ENCODE results near the gene AMHR2.
"Not testable (repeated sequence)": the region's sequence is repeated elsewhere in the genome, so short reads cannot be mapped to it uniquely, and the experiment has no call there.

Gene AMHR2

DNA sequence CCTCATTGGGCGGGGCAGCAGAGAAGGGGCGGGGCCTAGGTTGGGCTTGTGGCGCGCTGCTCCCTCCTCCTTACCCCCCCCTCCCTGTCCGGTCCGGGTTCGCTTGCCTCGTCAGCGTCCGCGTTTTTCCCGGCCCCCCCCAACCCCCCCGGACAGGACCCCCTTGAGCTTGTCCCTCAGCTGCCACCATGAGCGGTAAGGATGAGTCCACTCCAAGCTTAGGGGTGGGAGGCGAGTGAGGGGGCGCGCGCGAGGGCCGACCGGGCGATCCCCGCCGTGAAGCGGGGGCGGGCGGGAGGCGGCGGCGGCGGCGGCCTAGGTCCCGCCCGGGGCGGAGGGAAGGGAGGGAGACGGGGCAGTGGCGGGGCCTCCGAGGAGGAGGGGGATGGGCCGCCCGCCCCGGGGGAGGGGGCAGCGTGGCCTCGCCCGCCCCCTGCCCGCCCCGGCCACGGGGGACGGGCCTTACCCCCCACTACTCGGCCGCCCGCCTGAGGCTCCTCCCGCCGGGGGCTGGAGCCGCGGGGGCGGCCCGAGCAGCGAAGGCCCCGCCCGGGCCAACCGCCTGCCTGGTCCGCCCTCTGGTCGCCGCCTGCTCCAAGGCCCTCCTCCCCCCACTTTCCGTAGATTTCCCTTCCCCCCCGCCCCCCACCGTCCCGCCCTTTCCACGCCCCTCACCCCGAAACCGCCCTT is 43.4 kb upstream of the AMHR2 start, which contains the start of gene SP1:
TSS of gene SP1 (plus strand) at position 73 of the 690 bp plus-strand sequence. CDS start at position 189, 116 bp downstream.
- CTCF ChIA-PET: interaction anchor here (3.9 kb wide), 1 partner anchor 27 kb away, joined by 44 read pairs; no protein-coding TSS in a partner anchor
- H3K27ac ChIP-seq: peak within 1 kb of the TSS; percentile 97
- POLR2A ChIA-PET (ENCODE audit: low non-redundant PET): interaction anchor here (0.9 kb wide), 3 partner anchors 10 to 61 kb away, joined by 3 to 5 read pairs (median 4); partner anchors contain the start of gene PRR13
- peak; percentile 87 for DNase-seq (ENCODE audit: low spot score)
- TF ChIP-seq, protein P1, sequence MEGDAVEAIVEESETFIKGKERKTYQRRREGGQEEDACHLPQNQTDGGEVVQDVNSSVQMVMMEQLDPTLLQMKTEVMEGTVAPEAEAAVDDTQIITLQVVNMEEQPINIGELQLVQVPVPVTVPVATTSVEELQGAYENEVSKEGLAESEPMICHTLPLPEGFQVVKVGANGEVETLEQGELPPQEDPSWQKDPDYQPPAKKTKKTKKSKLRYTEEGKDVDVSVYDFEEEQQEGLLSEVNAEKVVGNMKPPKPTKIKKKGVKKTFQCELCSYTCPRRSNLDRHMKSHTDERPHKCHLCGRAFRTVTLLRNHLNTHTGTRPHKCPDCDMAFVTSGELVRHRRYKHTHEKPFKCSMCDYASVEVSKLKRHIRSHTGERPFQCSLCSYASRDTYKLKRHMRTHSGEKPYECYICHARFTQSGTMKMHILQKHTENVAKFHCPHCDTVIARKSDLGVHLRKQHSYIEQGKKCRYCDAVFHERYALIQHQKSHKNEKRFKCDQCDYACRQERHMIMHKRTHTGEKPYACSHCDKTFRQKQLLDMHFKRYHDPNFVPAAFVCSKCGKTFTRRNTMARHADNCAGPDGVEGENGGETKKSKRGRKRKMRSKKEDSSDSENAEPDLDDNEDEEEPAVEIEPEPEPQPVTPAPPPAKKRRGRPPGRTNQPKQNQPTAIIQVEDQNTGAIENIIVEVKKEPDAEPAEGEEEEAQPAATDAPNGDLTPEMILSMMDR (conservative IDR thresholded peaks at IDR 0.05; ENCODE audit: low read depth): no peak

DNA sequence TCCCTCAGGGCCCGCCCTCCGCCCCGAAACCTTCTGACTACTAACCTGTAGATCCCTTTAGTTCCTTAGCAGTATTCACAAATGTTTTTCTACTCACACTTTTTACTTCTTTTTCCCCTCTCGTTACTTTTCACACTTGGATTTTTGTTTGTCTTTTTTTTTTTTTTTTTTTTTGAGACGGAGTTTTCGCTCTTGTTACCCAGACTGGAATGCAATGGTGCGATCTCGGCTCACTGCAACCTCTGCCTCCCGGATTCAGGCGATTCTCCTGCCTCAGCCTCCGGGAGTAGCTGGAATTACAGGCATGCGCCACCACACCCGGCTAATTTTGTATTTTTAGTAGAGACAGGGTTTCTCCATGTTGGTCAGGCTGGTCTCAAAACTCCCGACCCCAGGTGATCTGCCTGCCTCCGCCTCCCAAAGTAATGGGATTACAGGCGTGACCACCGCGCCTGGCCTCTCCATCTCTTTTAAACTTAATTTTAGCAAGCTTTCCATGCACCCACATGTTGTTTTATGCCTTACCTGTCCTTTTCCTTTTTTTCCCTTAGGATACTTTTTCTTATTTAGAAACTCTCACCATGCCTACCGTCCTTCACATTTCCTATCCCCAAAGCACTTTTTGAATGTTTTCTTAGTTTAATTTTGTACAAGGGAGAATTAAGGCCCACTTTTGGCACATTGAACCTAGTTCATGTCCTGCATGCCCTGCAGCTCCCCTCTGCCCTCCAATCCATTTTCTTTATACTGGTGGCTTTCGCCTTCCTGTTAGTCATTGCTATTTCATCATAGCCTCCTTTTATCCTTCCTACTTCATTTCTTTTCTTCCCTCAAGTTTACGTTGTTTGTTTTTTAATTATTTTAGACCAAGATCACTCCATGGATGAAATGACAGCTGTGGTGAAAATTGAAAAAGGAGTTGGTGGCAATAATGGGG is 42.6 kb upstream of the AMHR2 start:
- ChIA-PET POLR2A (ENCODE audit: low non-redundant PET) (interaction anchor here (1.1 kb wide), 1 partner anchor 41 kb away, joined by 4 read pairs; no protein-coding TSS in a partner anchor), CTCF (interaction anchor here (0.5 to 3.9 kb wide), 11 partner anchors 9 to 252 kb away, joined by 3 to 44 read pairs (median 5); no protein-coding TSS in a partner anchor)
- TF ChIP-seq, protein P1 (conservative IDR thresholded peaks at IDR 0.05; ENCODE audit: low read depth): no peak
- H3K27ac ChIP-seq: peak overlapping the region; percentile 97
- no peak for DNase-seq (ENCODE audit: low spot score)

DNA sequence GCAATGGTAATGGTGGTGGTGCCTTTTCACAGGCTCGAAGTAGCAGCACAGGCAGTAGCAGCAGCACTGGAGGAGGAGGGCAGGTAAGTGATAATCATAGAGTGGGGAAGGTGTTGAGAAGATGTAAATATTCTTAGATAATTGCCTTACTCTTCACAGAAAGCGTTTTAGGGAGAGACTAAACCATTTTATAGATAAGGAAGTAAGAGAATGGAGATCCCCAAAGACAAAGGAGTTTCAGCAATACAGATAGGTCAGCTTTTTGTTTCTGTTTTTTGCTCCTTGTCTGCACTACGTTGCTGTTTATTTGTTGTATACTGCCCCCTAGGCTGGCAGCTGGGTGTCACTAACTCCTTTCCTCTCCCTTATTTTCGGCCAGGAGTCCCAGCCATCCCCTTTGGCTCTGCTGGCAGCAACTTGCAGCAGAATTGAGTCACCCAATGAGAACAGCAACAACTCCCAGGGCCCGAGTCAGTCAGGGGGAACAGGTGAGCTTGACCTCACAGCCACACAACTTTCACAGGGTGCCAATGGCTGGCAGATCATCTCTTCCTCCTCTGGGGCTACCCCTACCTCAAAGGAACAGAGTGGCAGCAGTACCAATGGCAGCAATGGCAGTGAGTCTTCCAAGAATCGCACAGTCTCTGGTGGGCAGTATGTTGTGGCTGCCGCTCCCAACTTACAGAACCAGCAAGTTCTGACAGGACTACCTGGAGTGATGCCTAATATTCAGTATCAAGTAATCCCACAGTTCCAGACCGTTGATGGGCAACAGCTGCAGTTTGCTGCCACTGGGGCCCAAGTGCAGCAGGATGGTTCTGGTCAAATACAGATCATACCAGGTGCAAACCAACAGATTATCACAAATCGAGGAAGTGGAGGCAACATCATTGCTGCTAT is 41.7 kb upstream of the AMHR2 start:
- ChIA-PET CTCF (interaction anchor here (0.5 to 3.9 kb wide), 15 partner anchors 8 to 253 kb away, joined by 3 to 44 read pairs (median 4); partner anchors contain the start of gene AAAS), POLR2A (ENCODE audit: low non-redundant PET) (interaction anchor here (1.1 kb wide), 1 partner anchor 40 kb away, joined by 4 read pairs; no protein-coding TSS in a partner anchor)
- peak overlapping the region; percentile 97 for H3K27ac ChIP-seq
- TF ChIP-seq, protein P1 (conservative IDR thresholded peaks at IDR 0.05; ENCODE audit: low read depth): peak; percentile 66
- peak; percentile 67 for DNase-seq (ENCODE audit: low spot score)

DNA sequence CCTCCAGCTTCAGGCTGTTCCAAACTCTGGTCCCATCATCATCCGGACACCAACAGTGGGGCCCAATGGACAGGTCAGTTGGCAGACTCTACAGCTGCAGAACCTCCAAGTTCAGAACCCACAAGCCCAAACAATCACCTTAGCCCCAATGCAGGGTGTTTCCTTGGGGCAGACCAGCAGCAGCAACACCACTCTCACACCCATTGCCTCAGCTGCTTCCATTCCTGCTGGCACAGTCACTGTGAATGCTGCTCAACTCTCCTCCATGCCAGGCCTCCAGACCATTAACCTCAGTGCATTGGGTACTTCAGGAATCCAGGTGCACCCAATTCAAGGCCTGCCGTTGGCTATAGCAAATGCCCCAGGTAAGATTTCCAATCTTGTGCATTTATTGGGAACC is 40.4 kb upstream of the AMHR2 start:
- DNase-seq (ENCODE audit: low spot score): no peak
- H3K27ac ChIP-seq: peak overlapping the region; percentile 97
- ChIA-PET CTCF (interaction anchor here (0.6 to 3.9 kb wide), 3 partner anchors 30 to 61 kb away, joined by 3 to 44 read pairs (median 3); partner anchors contain the start of gene AAAS), POLR2A (ENCODE audit: low non-redundant PET) (interaction anchor here (0.6 kb wide), 2 partner anchors 13 to 34 kb away, joined by 5 read pairs; no protein-coding TSS in a partner anchor)
- TF ChIP-seq, protein P1 (conservative IDR thresholded peaks at IDR 0.05; ENCODE audit: low read depth): no peak

DNA sequence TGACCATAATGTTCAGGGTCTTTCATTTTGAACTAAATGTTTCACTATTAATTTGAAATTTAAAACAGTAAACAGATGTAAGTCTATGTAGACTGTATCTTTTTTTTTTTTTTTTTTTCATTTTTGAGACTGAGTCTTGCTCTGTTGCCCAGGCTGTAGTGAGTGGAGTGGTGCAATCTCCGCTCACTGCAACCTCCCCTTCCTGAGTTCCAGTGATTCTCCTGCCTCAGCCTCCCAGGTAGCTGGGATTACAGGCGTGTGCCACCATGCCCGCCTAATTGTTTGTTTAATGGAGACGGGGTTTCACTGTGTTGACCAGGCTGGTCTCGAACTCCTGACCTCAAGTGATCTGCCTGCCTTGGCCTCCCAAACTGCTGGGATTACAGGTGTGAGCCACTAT is 37.3 kb upstream of the AMHR2 start:
- DNase-seq (ENCODE audit: low spot score): not testable (repeated sequence)
- H3K27ac ChIP-seq: peak overlapping the region; percentile 50; the same call in 1 of the 2 replicates
- CTCF ChIA-PET: interaction anchor here (1.2 kb wide), 1 partner anchor 34 kb away, joined by 4 read pairs; no protein-coding TSS in a partner anchor
- POLR2A ChIA-PET (ENCODE audit: low non-redundant PET): interaction anchor here (0.6 to 0.7 kb wide), 2 partner anchors 34 to 114 kb away, joined by 4 to 5 read pairs; no protein-coding TSS in a partner anchor

DNA sequence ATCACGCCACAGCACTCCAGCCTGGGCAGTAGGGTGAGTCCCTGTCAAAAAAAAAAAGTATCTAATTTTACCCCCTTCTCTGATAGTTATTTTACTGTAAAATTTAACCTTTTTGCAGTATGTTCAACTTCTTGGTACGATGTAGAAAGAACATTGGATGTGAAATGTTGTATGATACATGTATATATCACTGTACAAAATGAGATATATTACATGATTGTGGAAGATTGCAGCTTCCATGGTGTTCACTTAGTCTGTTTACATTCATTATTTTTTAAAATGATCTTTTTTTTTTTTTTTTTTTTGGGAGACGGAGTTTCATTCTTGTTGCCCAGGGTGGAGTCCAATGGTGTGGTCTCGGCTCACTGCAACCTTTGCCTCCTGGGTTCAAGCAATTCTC is 34.7 kb upstream of the AMHR2 start:
- H3K27ac ChIP-seq: peak overlapping the region; percentile 48
- ChIA-PET POLR2A (ENCODE audit: low non-redundant PET) (interaction anchor here (1.7 kb wide), 1 partner anchor 68 kb away, joined by 4 read pairs; the partner anchor contains the start of gene AAAS), CTCF (interaction anchor here (0.5 to 1.6 kb wide), 3 partner anchors 8 to 119 kb away, joined by 3 to 5 read pairs (median 3); no protein-coding TSS in a partner anchor)
- no peak for DNase-seq (ENCODE audit: low spot score)
- TF ChIP-seq, protein P1 (conservative IDR thresholded peaks at IDR 0.05; ENCODE audit: low read depth): no peak
